ENCODE data around the gene GALNS.

DNA sequence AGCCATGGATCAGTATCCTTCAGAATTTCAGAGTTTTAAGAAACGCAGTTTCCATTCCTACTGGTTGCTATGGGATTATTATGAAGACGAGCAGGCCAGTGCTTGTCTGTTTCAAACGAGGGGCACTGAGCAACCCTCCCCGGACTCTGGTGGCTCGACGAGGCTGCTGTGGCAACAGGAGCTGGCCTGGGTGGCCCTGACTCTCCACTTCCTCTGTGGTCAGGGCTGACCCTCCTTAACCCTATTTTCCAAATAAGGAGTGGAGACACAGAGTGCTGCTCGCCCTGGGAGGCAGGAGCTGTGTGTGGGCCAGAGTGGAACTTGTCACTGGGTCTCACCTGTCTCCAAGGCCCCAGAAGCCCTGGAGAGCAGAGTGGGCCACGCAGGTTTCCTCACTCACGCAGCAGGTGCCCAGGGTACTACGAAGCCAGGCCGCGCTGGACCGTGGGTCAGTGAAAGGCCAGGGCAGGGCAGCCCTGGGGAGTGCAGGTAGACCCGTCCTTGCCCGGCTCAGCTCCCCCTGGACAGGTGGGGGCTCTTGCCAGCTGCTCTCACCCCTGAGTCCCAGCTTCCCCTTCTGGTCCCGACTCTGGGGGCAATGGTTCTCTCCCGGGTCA lies 3.3 kb downstream of the GALNS start:
- TF ChIP-seq POLR2AphosphoS5 (IDR thresholded peaks at IDR 0.05; ENCODE audit: borderline replicate concordance, low read depth, low read length) (no peak), EZH2 (IDR thresholded peaks at IDR 0.05) (no peak)

Measured in SK-N-MC (cell line).